Smooth muscle cell (in vitro differentiated cells): ENCODE measurements around the gene MAGEB1. TPM values are rescaled to one million over a fixed set of nuclear protein-coding genes. Genes with fewer than 3 reads are reported as not detected.

Experiments used
- DNase-seq: peaks from one replicate; lab custom pipeline; 2025; ENCODE audit not compliant: unreplicated experiment; lab: John Stamatoyannopoulos, UW
- H2AFZ ChIP-seq: fragments of 200-600 bp; sonication (generic); 2 replicates; pipeline ENCODE4 v1.6.0; 2016; ENCODE audit warnings: antibody characterized with exemption, low read depth, mild to moderate bottlenecking
- H3F3A ChIP-seq: fragments of 200-600 bp; sonication (generic); 2 replicates; pipeline ENCODE4 v1.6.0; 2017; ENCODE audit warnings: antibody characterized with exemption, low read depth
- H3K27ac ChIP-seq: fragments of 200-600 bp; sonication (generic); 2 replicates; pipeline ENCODE4 v1.5.1; 2016; ENCODE audit warnings: low read depth, mild to moderate bottlenecking
- H3K27me3 ChIP-seq: fragments of 200-600 bp; sonication (generic); 2 replicates; pipeline ENCODE4 v1.6.1; 2016; ENCODE audit warnings: low read depth, mild to moderate bottlenecking
- H3K36me3 ChIP-seq: fragments of 200-600 bp; sonication (generic); 2 replicates; pipeline ENCODE4 v1.5.1; 2016; ENCODE audit warnings: low read depth
- H3K4me1 ChIP-seq: fragments of 200-600 bp; sonication (generic); 2 replicates; pipeline ENCODE4 v1.5.1; 2016; ENCODE audit warnings: low read depth
- H3K4me2 ChIP-seq: fragments of 200-600 bp; sonication (generic); 2 replicates; pipeline ENCODE4 v1.6.0; 2016; ENCODE audit warnings: mild to moderate bottlenecking
- H3K4me3 ChIP-seq: fragments of 200-600 bp; sonication (generic); 2 replicates; pipeline ENCODE4 v1.5.1; 2016; ENCODE audit warnings: mild to moderate bottlenecking
- H3K79me2 ChIP-seq: fragments of 200-600 bp; sonication (generic); 2 replicates; pipeline ENCODE4 v1.6.0; 2016; ENCODE audit warnings: low read depth, mild to moderate bottlenecking
- H3K9ac ChIP-seq: fragments of 200-600 bp; sonication (generic); 2 replicates; pipeline ENCODE4 v1.6.0; 2016; ENCODE audit warnings: low read depth
- H3K9me3 ChIP-seq: fragments of 200-600 bp; sonication (generic); replicated peaks from 2 replicates; pipeline ENCODE4 v1.5.1; 2016; ENCODE audit warnings: low read depth
- H4K20me1 ChIP-seq: fragments of 200-600 bp; sonication (generic); 2 replicates; pipeline ENCODE4 v1.6.0; 2016; ENCODE audit warnings: low read depth
- WGBS: methylation state at CpG from one replicate; pipeline ENCODE4 v1.1.7; 2016; ENCODE audit warnings: low lambda C conversion rate; 5-methylcytosine and 5-hydroxymethylcytosine counted together
- polyA plus RNA-seq: library from polyadenylated mRNA; unstranded; fragments of >200 nt; fragmentation: Nextera tagmentation; extraction: Ambion mirVana; gene quantifications from 2 replicates; pipeline ENCODE4 v1.2.1, GENCODE V29; 2016
- total RNA-seq: library from RNA; depleted of rRNA; stranded (reverse); fragments of >200 nt; gene quantifications from 2 replicates; pipeline ENCODE4 v1.2.3, GENCODE V29; 2014
- TF ChIP-seq, protein P1 (sequence below): fragments of 200-600 bp; sonication (generic); IDR thresholded peaks from 2 replicates; pipeline ENCODE4 v1.5.1; 2017; ENCODE audit warnings: borderline replicate concordance, mild to moderate bottlenecking, antibody characterized with exemption; ENCODE audit not compliant: insufficient read depth, poor library complexity, severe bottlenecking

The MAGEB1 gene
- total and polyA plus RNA-seq, 2 experiments from 2014 or later = not detected

GRCh38 chrX:30253257-30253656 lies 6.3 kb downstream of the MAGEB1 start:
- DNase-seq = no peak
- WGBS = 90% methylated on average over 1 of the region's 1 CpG
- no peaks in the 10 kb centered on the region for H4K20me1 ChIP-seq
- H3K27me3 ChIP-seq = no peaks in the 10 kb centered on the region
- H3K27ac ChIP-seq = no peak overlapping the region
- no peak overlapping the region for H3K4me2 ChIP-seq
- no peaks in the 10 kb centered on the region for H3F3A ChIP-seq
- H3K9me3 ChIP-seq = no peaks in the 10 kb centered on the region
- no peak overlapping the region for H2AFZ ChIP-seq
- H3K9ac ChIP-seq = no peak overlapping the region
- TF ChIP-seq, protein P1, sequence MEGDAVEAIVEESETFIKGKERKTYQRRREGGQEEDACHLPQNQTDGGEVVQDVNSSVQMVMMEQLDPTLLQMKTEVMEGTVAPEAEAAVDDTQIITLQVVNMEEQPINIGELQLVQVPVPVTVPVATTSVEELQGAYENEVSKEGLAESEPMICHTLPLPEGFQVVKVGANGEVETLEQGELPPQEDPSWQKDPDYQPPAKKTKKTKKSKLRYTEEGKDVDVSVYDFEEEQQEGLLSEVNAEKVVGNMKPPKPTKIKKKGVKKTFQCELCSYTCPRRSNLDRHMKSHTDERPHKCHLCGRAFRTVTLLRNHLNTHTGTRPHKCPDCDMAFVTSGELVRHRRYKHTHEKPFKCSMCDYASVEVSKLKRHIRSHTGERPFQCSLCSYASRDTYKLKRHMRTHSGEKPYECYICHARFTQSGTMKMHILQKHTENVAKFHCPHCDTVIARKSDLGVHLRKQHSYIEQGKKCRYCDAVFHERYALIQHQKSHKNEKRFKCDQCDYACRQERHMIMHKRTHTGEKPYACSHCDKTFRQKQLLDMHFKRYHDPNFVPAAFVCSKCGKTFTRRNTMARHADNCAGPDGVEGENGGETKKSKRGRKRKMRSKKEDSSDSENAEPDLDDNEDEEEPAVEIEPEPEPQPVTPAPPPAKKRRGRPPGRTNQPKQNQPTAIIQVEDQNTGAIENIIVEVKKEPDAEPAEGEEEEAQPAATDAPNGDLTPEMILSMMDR = no peak
- H3K36me3 ChIP-seq = no peaks in the 10 kb centered on the region
- H3K4me3 ChIP-seq = no peak overlapping the region
- no peaks in the 10 kb centered on the region for H3K79me2 ChIP-seq
- H3K4me1 ChIP-seq = no peaks in the 10 kb centered on the region

DNA sequence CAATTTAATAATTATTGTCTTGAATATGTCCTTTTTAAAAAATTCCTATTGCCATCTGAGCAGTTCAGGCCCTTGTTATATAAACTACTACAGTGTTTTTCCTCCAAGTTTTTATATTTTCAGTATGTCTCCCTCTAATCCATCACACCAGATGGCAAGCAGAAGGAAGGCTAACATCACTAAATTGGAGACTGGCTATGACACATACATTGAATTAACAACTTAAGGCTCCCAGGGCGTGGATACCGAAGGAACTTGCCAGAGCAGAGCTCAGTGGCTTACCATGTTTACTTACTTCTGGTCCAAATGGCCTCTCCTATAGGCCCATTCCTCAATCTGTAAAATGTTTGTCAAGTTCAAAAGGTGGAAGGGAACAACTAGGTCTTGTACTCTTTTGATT lies 13.0 kb downstream of the MAGEB1 start:
- WGBS = 58% methylated on average over 2 of the region's 2 CpGs
- no peak overlapping the region for H3K4me3 ChIP-seq
- H3K27ac ChIP-seq = no peak overlapping the region
- H2AFZ ChIP-seq = no peak overlapping the region
- no peak for DNase-seq
- H3K4me1 ChIP-seq = no peaks in the 10 kb centered on the region
- H3K36me3 ChIP-seq = no peaks in the 10 kb centered on the region
- no peak overlapping the region for H3K9ac ChIP-seq
- H3K79me2 ChIP-seq = no peaks in the 10 kb centered on the region
- no peak overlapping the region for H3K4me2 ChIP-seq
- H3K9me3 ChIP-seq = no peaks in the 10 kb centered on the region
- no peaks in the 10 kb centered on the region for H3K27me3 ChIP-seq
- H3F3A ChIP-seq = no peaks in the 10 kb centered on the region
- TF ChIP-seq, protein P1 = no peak
- H4K20me1 ChIP-seq = no peaks in the 10 kb centered on the region

DNA sequence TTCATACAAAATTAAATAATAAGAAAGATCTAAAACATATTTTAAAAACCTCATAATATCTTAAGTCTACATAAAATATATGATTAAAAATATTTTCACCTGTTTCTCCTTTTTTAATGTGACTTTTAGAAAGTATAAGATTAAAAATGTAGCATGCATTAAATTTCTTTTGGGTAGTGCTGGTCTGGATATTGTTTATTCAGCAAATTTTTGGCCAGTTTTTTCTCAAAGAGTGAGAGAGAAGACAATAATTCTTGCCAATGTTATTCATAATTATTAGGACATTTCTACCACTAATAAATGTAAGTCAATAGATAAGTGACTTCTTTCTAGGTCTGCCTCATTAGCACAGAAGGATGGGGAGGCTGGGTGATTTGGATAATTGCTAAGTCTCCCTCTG lies 14.1 kb downstream of the MAGEB1 start:
- TF ChIP-seq, protein P1 = no peak
- Histone ChIP-seq H3K9me3 (no peaks in the 10 kb centered on the region), H4K20me1 (no peaks in the 10 kb centered on the region), H2AFZ (no peak overlapping the region), H3K27ac (no peak overlapping the region), H3K36me3 (no peaks in the 10 kb centered on the region), H3K4me3 (no peak overlapping the region), H3K9ac (no peak overlapping the region), H3K79me2 (no peaks in the 10 kb centered on the region), H3K4me2 (no peak overlapping the region), H3K4me1 (no peaks in the 10 kb centered on the region), H3K27me3 (no peaks in the 10 kb centered on the region), H3F3A (no peaks in the 10 kb centered on the region)
- DNase-seq = no peak

DNA sequence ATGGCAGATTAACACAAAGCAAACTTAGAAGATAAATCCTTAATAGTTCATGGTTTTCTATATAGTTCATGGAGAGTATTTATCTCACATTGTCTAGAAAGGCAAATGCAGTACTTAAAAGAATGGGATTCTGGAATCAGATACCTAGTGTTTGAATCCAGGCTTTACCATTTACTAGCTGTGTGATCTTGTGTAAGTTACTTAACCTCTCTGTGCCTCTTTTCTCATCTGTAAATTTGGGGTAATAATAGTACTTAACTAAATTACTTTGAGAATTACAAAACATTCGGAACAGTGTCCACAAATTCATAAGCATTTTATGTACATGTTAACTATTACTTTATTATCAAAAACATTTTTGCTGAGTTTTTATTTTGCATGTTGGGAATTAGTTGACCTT lies 15.8 kb downstream of the MAGEB1 start:
- H3K79me2 ChIP-seq = no peaks in the 10 kb centered on the region
- WGBS = 74% methylated on average over 1 of the region's 1 CpG
- H2AFZ ChIP-seq = no peak overlapping the region

More for the DNA sequence above, 15.8 kb downstream of the MAGEB1 start:
- Histone ChIP-seq H3F3A (no peaks in the 10 kb centered on the region), H3K4me2 (no peak overlapping the region), H3K4me3 (no peak overlapping the region), H3K36me3 (no peaks in the 10 kb centered on the region), H3K9me3 (no peaks in the 10 kb centered on the region), H4K20me1 (no peaks in the 10 kb centered on the region), H3K9ac (no peak overlapping the region), H3K27ac (no peak overlapping the region), H3K4me1 (no peaks in the 10 kb centered on the region), H3K27me3 (no peaks in the 10 kb centered on the region)
- DNase-seq = no peak
- TF ChIP-seq, protein P1 = no peak
